Muscle layer of duodenum (tissue), 2 donors: ENCODE measurements around the gene PRDM2.

Experiments used
- H3K27ac ChIP-seq: one replicate; pipeline ENCODE4 v1.7.0; 2013; ENCODE audit warnings: mild to moderate bottlenecking, low read length
- H3K27me3 ChIP-seq: one replicate; pipeline ENCODE4 v1.7.0; 2013; ENCODE audit warnings: low read depth, mild to moderate bottlenecking, control low read depth, low read length
- H3K36me3 ChIP-seq, 2 donors: one replicate each; pipeline ENCODE4 v1.7.0; 2013; ENCODE audit warnings: low read length in 2 of 2, control low read depth in 1 of 2, mild to moderate bottlenecking in 1 of 2; ENCODE audit not compliant: insufficient read depth in 2 of 2, control insufficient read depth in 1 of 2
- H3K4me1 ChIP-seq, 2 donors: one replicate each; pipeline ENCODE4 v1.7.0; 2013; ENCODE audit warnings: low read length in 2 of 2, mild to moderate bottlenecking in 2 of 2, control low read depth in 1 of 2, moderate library complexity in 1 of 2; ENCODE audit not compliant: insufficient read depth in 2 of 2, control insufficient read depth in 1 of 2
- H3K4me3 ChIP-seq, 2 donors: one replicate each; pipeline ENCODE4 v1.7.0; 2013; ENCODE audit warnings: low read length in 2 of 2, low read depth in 1 of 2, mild to moderate bottlenecking in 1 of 2
- H3K9me3 ChIP-seq, 2 donors: one replicate each; pipeline ENCODE4 v1.7.0; 2013; ENCODE audit warnings: low read length in 2 of 2, control low read depth in 1 of 2, mild to moderate bottlenecking in 1 of 2; ENCODE audit not compliant: control insufficient read depth in 1 of 2
- donor health status: healthy.

Gene PRDM2

GRCh38 chr1:13823126-13823880 lies 123.3 kb downstream of the PRDM2 start:
- H3K36me3 ChIP-seq, result peaks cover 8 to 24% of the 10 kb centered on the region in 2 donors

GRCh38 chr1:13823936-13824335 lies 123.9 kb downstream of the PRDM2 start:
- Histone ChIP-seq H3K36me3 (peaks cover 8 to 20% of the 10 kb centered on the region in 2 donors), H3K27ac (no peak overlapping the region), H3K9me3 (no peaks in the 10 kb centered on the region), H3K4me3 (no peak overlapping the region), H3K27me3 (peaks cover 5% of the 10 kb centered on the region), H3K4me1 (no peaks in the 10 kb centered on the region)

More at GRCh38 chr1:13823126-13823880, 123.3 kb downstream of the PRDM2 start:
- Histone ChIP-seq H3K27me3 (no peaks in the 10 kb centered on the region), H3K27ac (no peak overlapping the region), H3K9me3 (no peaks in the 10 kb centered on the region), H3K4me1 (no peaks in the 10 kb centered on the region), H3K4me3 (no peak overlapping the region)

GRCh38 chr1:13824626-13825025 lies 124.6 kb downstream of the PRDM2 start:
- peaks cover 5% of the 10 kb centered on the region for H3K27me3 ChIP-seq
- no peaks in the 10 kb centered on the region for H3K9me3 ChIP-seq
- H3K27ac ChIP-seq, result no peak overlapping the region
- H3K36me3 ChIP-seq, result peaks cover 8 to 18% of the 10 kb centered on the region in 2 donors
- H3K4me1 ChIP-seq, result no peaks in the 10 kb centered on the region
- no peak overlapping the region for H3K4me3 ChIP-seq

DNA sequence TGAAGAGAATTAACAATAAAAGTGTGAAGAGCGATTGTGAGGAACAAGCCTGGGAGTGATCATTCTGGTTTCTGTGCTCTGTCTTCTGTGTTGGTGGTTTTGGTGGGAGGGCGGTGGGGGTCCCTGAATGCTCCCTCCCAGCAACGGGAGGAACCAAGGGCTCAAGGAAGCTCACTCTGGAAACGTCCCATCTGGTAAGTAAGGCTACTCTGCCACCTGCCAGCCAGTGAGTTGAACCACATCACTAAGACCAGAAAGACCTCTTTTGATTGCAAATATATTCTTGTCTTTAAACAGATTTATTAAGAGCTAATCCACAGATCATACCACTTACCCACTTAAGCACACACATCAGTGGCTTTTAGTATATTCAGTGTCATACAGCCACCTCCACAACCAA lies 125.0 kb downstream of the PRDM2 start:
- no peak overlapping the region for H3K4me3 ChIP-seq
- no peaks in the 10 kb centered on the region for H3K4me1 ChIP-seq

DNA sequence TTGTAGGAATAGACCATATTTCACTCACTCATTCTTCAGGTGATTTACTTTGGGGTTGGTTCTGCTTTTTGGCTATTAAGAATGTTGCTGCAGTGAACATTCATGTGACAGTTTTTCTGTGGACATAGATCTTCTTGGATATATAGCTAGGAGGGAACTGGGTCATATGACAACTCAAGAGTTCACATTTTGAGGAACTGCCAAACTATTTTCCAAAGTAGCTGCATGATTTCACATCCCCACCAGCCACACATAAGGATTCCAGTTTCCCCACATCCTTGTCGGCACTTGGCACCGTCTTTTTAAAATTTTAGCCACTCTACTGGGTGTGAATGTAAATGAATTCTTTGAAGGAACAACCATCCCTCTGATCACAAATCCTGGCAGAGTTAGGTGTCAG lies 126.0 kb downstream of the PRDM2 start:
- Histone ChIP-seq H3K9me3 (no peaks in the 10 kb centered on the region), H3K36me3 (peaks cover 8 to 18% of the 10 kb centered on the region in 2 donors), H3K4me3 (no peak overlapping the region), H3K27ac (no peak overlapping the region), H3K27me3 (peaks cover 5% of the 10 kb centered on the region), H3K4me1 (no peaks in the 10 kb centered on the region)

More for the DNA sequence above, 125.0 kb downstream of the PRDM2 start:
- no peaks in the 10 kb centered on the region for H3K9me3 ChIP-seq
- no peak overlapping the region for H3K27ac ChIP-seq
- peaks cover 8 to 18% of the 10 kb centered on the region in 2 donors for H3K36me3 ChIP-seq
- H3K27me3 ChIP-seq, result peaks cover 5% of the 10 kb centered on the region

DNA sequence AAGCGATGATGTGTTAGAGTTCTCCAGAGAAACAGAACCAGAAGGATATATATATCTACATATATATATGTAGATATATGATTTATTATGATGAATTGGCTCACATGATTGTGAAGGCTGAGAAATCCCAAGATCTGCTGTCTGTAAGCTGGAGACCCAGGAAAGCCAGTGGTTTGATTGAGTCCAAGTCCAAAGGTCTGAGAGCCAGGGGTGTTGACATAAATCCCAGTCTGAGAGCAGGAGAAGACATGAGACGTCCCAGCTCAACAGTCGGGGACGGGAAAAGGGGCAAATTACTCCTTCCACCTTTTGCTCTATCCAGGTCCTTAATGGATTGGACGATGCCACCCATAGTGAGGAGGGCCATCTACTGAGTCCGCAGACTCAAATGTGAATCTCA lies 126.6 kb downstream of the PRDM2 start:
- H3K27me3 ChIP-seq, result peaks cover 5% of the 10 kb centered on the region
- no peaks in the 10 kb centered on the region for H3K4me1 ChIP-seq
- no peak overlapping the region for H3K4me3 ChIP-seq
- H3K36me3 ChIP-seq, result peaks cover 8 to 18% of the 10 kb centered on the region in 2 donors
- H3K27ac ChIP-seq, result no peak overlapping the region
- H3K9me3 ChIP-seq, result no peaks in the 10 kb centered on the region

- no peaks in the 10 kb centered on the region for H3K4me1 ChIP-seq
- H3K27me3 ChIP-seq, result peaks cover 5% of the 10 kb centered on the region
- H3K9me3 ChIP-seq, result no peaks in the 10 kb centered on the region
- peaks cover 0 to 1% of the 10 kb centered on the region in 2 donors for H3K36me3 ChIP-seq
- H3K27ac ChIP-seq, result no peak overlapping the region
- H3K4me3 ChIP-seq, result no peak overlapping the region
These were observed 128.6 kb downstream of the PRDM2 start for GRCh38 chr1:13828454-13829151.

GRCh38 chr1:13829152-13829769 lies 129.3 kb downstream of the PRDM2 start:
- Histone ChIP-seq H3K36me3 (no peaks in the 10 kb centered on the region), H3K27ac (no peak overlapping the region), H3K4me3 (no peak overlapping the region), H3K4me1 (no peaks in the 10 kb centered on the region), H3K27me3 (peaks cover 5% of the 10 kb centered on the region), H3K9me3 (no peaks in the 10 kb centered on the region)

DNA sequence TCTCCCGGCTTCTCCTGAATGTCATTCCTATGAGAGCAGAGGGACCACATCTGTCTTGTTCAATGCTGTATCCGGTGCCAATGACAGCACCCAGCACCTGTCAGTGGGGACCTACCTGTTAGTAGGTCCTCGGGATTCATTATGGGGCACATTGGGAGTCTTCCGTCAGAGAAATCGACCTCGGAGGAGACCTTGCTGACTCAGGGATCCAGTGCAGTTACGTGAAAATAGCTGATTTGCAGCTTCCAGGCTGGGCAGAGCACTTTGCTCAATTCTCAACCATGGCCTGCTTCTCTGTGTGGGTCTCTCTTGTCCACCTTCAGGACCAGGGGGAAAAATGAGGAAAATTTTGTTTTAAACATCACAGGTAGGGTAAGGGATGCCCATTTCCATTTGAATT lies 130.2 kb downstream of the PRDM2 start:
- no peaks in the 10 kb centered on the region for H3K36me3 ChIP-seq
- H3K9me3 ChIP-seq, result no peaks in the 10 kb centered on the region
- no peak overlapping the region for H3K4me3 ChIP-seq
- peaks cover 5% of the 10 kb centered on the region for H3K27me3 ChIP-seq
- no peak overlapping the region for H3K27ac ChIP-seq
- H3K4me1 ChIP-seq, result no peaks in the 10 kb centered on the region

- Histone ChIP-seq H3K4me1 (no peaks in the 10 kb centered on the region), H3K27ac (no peak overlapping the region), H3K9me3 (no peaks in the 10 kb centered on the region), H3K27me3 (peaks cover 5% of the 10 kb centered on the region), H3K4me3 (no peak overlapping the region), H3K36me3 (no peaks in the 10 kb centered on the region)
These were observed 130.8 kb downstream of the PRDM2 start for GRCh38 chr1:13830616-13831280.

- Histone ChIP-seq H3K27me3 (peaks cover 5% of the 10 kb centered on the region), H3K9me3 (no peaks in the 10 kb centered on the region), H3K4me1 (no peaks in the 10 kb centered on the region), H3K4me3 (no peak overlapping the region), H3K36me3 (no peaks in the 10 kb centered on the region), H3K27ac (no peak overlapping the region)
These were observed 132.1 kb downstream of the PRDM2 start for GRCh38 chr1:13832100-13832499.
